GDM1 (cell line): ENCODE data around the gene OR9Q1.
"Not testable (repeated sequence)": the region's sequence is repeated elsewhere in the genome, so short reads cannot be mapped to it uniquely, and the experiment has no call there.

ENCODE experiments used
- DNase-seq: peaks from one replicate; lab custom pipeline; 2025; lab: John Stamatoyannopoulos, UW

OR9Q1 gene

GRCh38 chr11:58023435-58023931, at the start of gene OR9Q1:
OR9Q1 (plus strand) TSS chr11:58023881; CDS start chr11:58179445, 155,564 bp downstream.
- DNase-seq: no peak

GRCh38 chr11:57974132-57974531, 49.5 kb upstream of the OR9Q1 start:
- DNase-seq: no peak

GRCh38 chr11:57974848-57975601, 48.7 kb upstream of the OR9Q1 start:
- DNase-seq: no peak

- no peak for DNase-seq
Measured at GRCh38 chr11:57977709-57978108, 46.0 kb upstream of the OR9Q1 start.

- no peak for DNase-seq
Measured at GRCh38 chr11:57978686-57979531, 44.8 kb upstream of the OR9Q1 start.

GRCh38 chr11:57979532-57980079, 44.1 kb upstream of the OR9Q1 start:
- DNase-seq: no peak

GRCh38 chr11:57980201-57980600, 43.5 kb upstream of the OR9Q1 start:
- DNase-seq: no peak

- DNase-seq: no peak
Measured at GRCh38 chr11:57981536-57981935, 42.1 kb upstream of the OR9Q1 start.

- no peak for DNase-seq
Measured at GRCh38 chr11:57982776-57983175, 40.9 kb upstream of the OR9Q1 start.

- no peak for DNase-seq
Measured at GRCh38 chr11:57983191-57983590, 40.5 kb upstream of the OR9Q1 start.

GRCh38 chr11:57999523-57999922, 24.2 kb upstream of the OR9Q1 start:
- not testable (repeated sequence) for DNase-seq

- not testable (repeated sequence) for DNase-seq
Measured at GRCh38 chr11:58000021-58000420, 23.7 kb upstream of the OR9Q1 start.

- no peak for DNase-seq
Measured at GRCh38 chr11:58000699-58001098, 23.0 kb upstream of the OR9Q1 start.

GRCh38 chr11:58003036-58003435, 20.6 kb upstream of the OR9Q1 start:
- DNase-seq: no peak

GRCh38 chr11:58003591-58003990, 20.1 kb upstream of the OR9Q1 start:
- no peak for DNase-seq

- no peak for DNase-seq
Measured at GRCh38 chr11:58004664-58005063, 19.0 kb upstream of the OR9Q1 start.

- DNase-seq: no peak
Measured at GRCh38 chr11:58006940-58007339, 16.7 kb upstream of the OR9Q1 start.

GRCh38 chr11:58011771-58012170, 11.9 kb upstream of the OR9Q1 start:
- DNase-seq: no peak

GRCh38 chr11:58024601-58025091, 965 bp downstream of the OR9Q1 start:
- no peak for DNase-seq

- DNase-seq: no peak
Measured at GRCh38 chr11:58027341-58027740, 3.7 kb downstream of the OR9Q1 start.

- DNase-seq: no peak
Measured at GRCh38 chr11:58028687-58029411, 5.2 kb downstream of the OR9Q1 start.

- DNase-seq: no peak
Measured at GRCh38 chr11:58030653-58031052, 7.0 kb downstream of the OR9Q1 start, which contains the start of gene OR6Q1. OR6Q1 (plus strand) TSS chr11:58030953; CDS start chr11:58030953, 0 bp downstream.
